Activated CD8-positive, alpha-beta T cell treated with anti-CD3 and anti-CD28 coated beads, Interleukin-2, amount 10 ng/mL, durations not matched to agents 7 days and 5 days (primary cell): Measurements from ENCODE around the gene RAPGEF4. TPM values are rescaled to one million over a fixed set of nuclear protein-coding genes. Genes with fewer than 3 reads are reported as not detected.

Source experiments
- ATAC-seq: fragments of 150-1000 bp; cut with Tn5 transposase; one replicate; pipeline ENCODE4 v1.10.0; 2021; ENCODE audit warnings: moderate library complexity
- CTCF ChIA-PET: fragments of 350-600 bp; sonication (Branson Sonifier 250); formaldehyde crosslinking; loops from one replicate; lab custom pipeline; 2021; ENCODE audit warnings: antibody characterized with exemption; lab: Charles Lee
- POLR2A ChIA-PET: fragments of 350-600 bp; sonication (Branson Sonifier 250); formaldehyde crosslinking; loops from one replicate; lab custom pipeline; 2021; ENCODE audit warnings: antibody characterized with exemption; lab: Charles Lee
- DNase-seq: peaks from one replicate; pipeline ENCODE4 v3.0.0-alpha.2; 2020
- H3K27ac Mint-ChIP-seq: one replicate; pipeline ENCODE4 v1.8.0; 2021; ENCODE audit warnings: mild to moderate bottlenecking, mixed read lengths
- H3K27me3 Mint-ChIP-seq: one replicate; pipeline ENCODE4 v1.8.0; 2021; ENCODE audit warnings: low read depth, mixed read lengths
- H3K36me3 Mint-ChIP-seq: one replicate; pipeline ENCODE4 v1.8.0; 2021; ENCODE audit warnings: low read depth, mixed read lengths
- H3K4me1 Mint-ChIP-seq: one replicate; pipeline ENCODE4 v1.8.0; 2021; ENCODE audit warnings: low read depth, mixed read lengths
- H3K4me3 Mint-ChIP-seq: one replicate; pipeline ENCODE4 v1.8.0; 2021; ENCODE audit warnings: mild to moderate bottlenecking, mixed read lengths
- H3K9me3 Mint-ChIP-seq: one replicate; pipeline ENCODE4 v1.8.0; 2022; ENCODE audit warnings: mixed read lengths; ENCODE audit not compliant: insufficient read depth
- total RNA-seq, 2 experiments: library from RNA; stranded (reverse); gene quantifications; one replicate each; pipeline ENCODE4 v1.2.3, GENCODE V29; 2021

Gene RAPGEF4
- total RNA-seq, 2 experiments from 2014 or later: 0.63 to 0.97 TPM

- POLR2A ChIA-PET: no interaction called here
- DNase-seq (no peak), ATAC-seq (no peak)
- peaks cover 12% of the 10 kb centered on the region for H3K4me1 Mint-ChIP-seq
- CTCF ChIA-PET: no interaction called here
- H3K27ac Mint-ChIP-seq: no peak overlapping the region
- H3K9me3 Mint-ChIP-seq: no peaks in the 10 kb centered on the region
- no peak overlapping the region for H3K4me3 Mint-ChIP-seq
- H3K27me3 Mint-ChIP-seq: no peaks in the 10 kb centered on the region
- H3K36me3 Mint-ChIP-seq: no peaks in the 10 kb centered on the region
Measured at GRCh38 chr2:172968061-172968469, 232.4 kb downstream of the RAPGEF4 start.

DNA sequence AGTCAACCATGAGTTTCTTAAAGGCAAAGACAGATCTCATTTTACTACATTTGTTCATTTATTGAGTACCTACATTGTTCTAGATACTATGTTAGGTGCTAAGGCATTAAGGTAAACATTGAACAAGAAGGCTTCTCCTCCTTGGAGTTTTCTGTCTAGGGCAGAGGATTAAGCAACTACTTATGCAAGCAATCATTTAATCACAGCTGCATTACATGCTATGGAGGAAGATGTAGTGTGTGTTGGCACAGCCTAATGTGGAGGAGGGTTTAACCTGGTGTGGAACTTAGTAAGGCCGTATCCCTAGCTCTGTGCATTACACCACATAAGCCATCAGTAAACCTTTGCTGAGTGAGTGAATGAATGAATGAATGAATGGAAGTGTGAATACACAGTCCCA lies 233.5 kb downstream of the RAPGEF4 start:
- CTCF ChIA-PET: no interaction called here
- POLR2A ChIA-PET: interaction anchor here (0.6 kb wide), 1 partner anchor 511 kb away, joined by 3 read pairs; no protein-coding TSS in a partner anchor

DNA sequence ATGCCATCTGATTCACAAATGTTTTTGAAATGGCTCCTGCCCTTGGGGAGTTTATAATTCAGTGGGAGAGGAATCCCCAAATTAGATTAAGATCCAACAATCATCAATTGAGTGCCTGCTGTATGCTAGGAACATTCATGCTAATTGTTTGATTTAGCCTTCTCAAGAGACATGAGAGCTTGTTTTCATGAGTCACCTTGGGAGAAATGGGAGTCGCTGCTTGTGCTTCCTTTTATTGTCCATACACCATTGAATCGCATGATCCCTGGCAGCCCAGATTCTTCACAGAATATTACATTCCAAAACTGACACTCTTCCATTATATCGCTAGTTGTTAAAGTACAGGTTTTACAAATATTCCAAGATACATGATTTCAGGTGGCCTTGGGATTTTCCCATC lies 234.0 kb downstream of the RAPGEF4 start:
- ChIA-PET POLR2A (no interaction called here), CTCF (interaction anchor here (0.7 to 2.0 kb wide), 2 partner anchors 12 to 38 kb away, joined by 4 to 14 read pairs; no protein-coding TSS in a partner anchor)
- H3K4me1 Mint-ChIP-seq: peaks cover 11% of the 10 kb centered on the region
- no peak overlapping the region for H3K4me3 Mint-ChIP-seq
- DNase-seq (no peak), ATAC-seq (no peak)
- no peak overlapping the region for H3K27ac Mint-ChIP-seq
- H3K36me3 Mint-ChIP-seq: no peaks in the 10 kb centered on the region
- H3K27me3 Mint-ChIP-seq: peaks cover 4% of the 10 kb centered on the region
- H3K9me3 Mint-ChIP-seq: no peaks in the 10 kb centered on the region

More for the DNA sequence above, 233.5 kb downstream of the RAPGEF4 start:
- no peaks in the 10 kb centered on the region for H3K36me3 Mint-ChIP-seq
- ATAC-seq (no peak), DNase-seq (no peak)
- H3K27me3 Mint-ChIP-seq: peaks cover 4% of the 10 kb centered on the region
- H3K4me1 Mint-ChIP-seq: peaks cover 11% of the 10 kb centered on the region
- no peak overlapping the region for H3K27ac Mint-ChIP-seq
- no peak overlapping the region for H3K4me3 Mint-ChIP-seq
- H3K9me3 Mint-ChIP-seq: no peaks in the 10 kb centered on the region

DNA sequence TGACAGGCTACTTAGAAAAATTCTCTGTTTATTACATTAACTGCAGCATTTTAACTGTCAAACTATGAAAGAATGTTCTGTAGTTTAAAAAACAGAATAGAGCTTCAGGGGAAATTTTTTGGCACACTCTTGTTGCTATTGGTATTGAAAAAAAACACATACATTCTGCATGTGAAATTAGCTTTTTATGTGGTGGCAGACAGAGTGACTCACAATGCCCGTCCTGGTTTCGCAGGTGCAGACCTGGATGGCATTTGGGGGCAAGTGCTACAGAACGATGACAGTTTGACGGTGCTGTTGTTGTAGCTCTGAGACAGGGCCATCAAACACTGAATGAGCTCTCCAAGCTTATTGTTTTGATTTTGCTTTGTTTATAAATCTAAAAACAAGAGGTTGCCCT lies 235.0 kb downstream of the RAPGEF4 start:
- DNase-seq (peak; percentile 42), ATAC-seq (peak; percentile 82)
- ChIA-PET CTCF (interaction anchor here (0.6 to 3.6 kb wide), 10 partner anchors 9 to 454 kb away, joined by 3 to 14 read pairs (median 4); no protein-coding TSS in a partner anchor), POLR2A (interaction anchor here (0.6 to 0.8 kb wide), 6 partner anchors 26 to 1627 kb away, joined by 3 to 10 read pairs (median 4); partner anchors contain the start of gene WIPF1)
- Mint-ChIP-seq H3K9me3 (no peaks in the 10 kb centered on the region), H3K4me3 (no peak overlapping the region), H3K36me3 (no peaks in the 10 kb centered on the region), H3K27me3 (peaks cover 8% of the 10 kb centered on the region), H3K4me1 (peaks cover 11% of the 10 kb centered on the region), H3K27ac (no peak overlapping the region)

- POLR2A ChIA-PET: interaction anchor here (0.7 kb wide), 1 partner anchor 36 kb away, joined by 3 read pairs; no protein-coding TSS in a partner anchor
- H3K4me1 Mint-ChIP-seq: peaks cover 11% of the 10 kb centered on the region
- H3K27me3 Mint-ChIP-seq: peaks cover 14% of the 10 kb centered on the region
- ATAC-seq: peak; percentile 61
- H3K9me3 Mint-ChIP-seq: no peaks in the 10 kb centered on the region
- no peak overlapping the region for H3K27ac Mint-ChIP-seq
- CTCF ChIA-PET: interaction anchor here (0.8 to 3.6 kb wide), 10 partner anchors 10 to 238 kb away, joined by 3 to 13 read pairs (median 4); no protein-coding TSS in a partner anchor
- H3K4me3 Mint-ChIP-seq: no peak overlapping the region
- DNase-seq: peak; percentile 62
- no peaks in the 10 kb centered on the region for H3K36me3 Mint-ChIP-seq
Measured at GRCh38 chr2:172972005-172972619, 236.5 kb downstream of the RAPGEF4 start.

- ATAC-seq: no peak
- Mint-ChIP-seq H3K27ac (no peak overlapping the region), H3K9me3 (no peaks in the 10 kb centered on the region), H3K36me3 (no peaks in the 10 kb centered on the region), H3K27me3 (peaks cover 14% of the 10 kb centered on the region), H3K4me3 (no peak overlapping the region), H3K4me1 (peaks cover 21% of the 10 kb centered on the region)
- CTCF ChIA-PET: interaction anchor here (1.5 kb wide), 1 partner anchor 43 kb away, joined by 5 read pairs; no protein-coding TSS in a partner anchor
- no peak for DNase-seq
- POLR2A ChIA-PET: no interaction called here
Measured at GRCh38 chr2:172974762-172975161, 239.1 kb downstream of the RAPGEF4 start.

DNA sequence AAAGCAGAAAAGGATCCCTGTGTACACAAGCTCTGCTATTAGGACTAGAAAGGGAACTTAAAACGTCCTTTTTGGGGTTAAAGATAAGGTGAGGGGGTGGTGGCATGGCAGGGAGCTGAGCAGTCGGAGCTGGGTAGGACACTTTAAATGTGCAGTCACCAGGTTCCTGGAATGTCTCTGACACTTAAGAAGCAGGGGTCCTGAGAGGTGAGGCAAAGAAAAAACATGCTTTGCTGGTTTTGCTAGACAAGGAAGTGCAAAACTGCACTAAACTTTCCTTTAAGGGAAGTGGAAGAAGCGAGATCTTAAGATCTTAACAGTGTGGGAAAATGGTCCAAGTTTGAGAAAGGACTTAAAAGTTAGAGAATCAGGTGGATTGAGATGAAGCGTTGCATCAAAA lies 240.5 kb downstream of the RAPGEF4 start:
- ATAC-seq (no peak), DNase-seq (no peak)
- Mint-ChIP-seq H3K9me3 (no peaks in the 10 kb centered on the region), H3K4me3 (no peak overlapping the region), H3K27me3 (peaks cover 19% of the 10 kb centered on the region), H3K27ac (no peak overlapping the region), H3K36me3 (no peaks in the 10 kb centered on the region), H3K4me1 (peaks cover 11% of the 10 kb centered on the region)
- POLR2A ChIA-PET: no interaction called here
- CTCF ChIA-PET: interaction anchor here (1.2 kb wide), 2 partner anchors 9 kb away, joined by 3 to 4 read pairs; no protein-coding TSS in a partner anchor

- CTCF ChIA-PET: interaction anchor here (0.9 to 1.2 kb wide), 3 partner anchors 9 to 44 kb away, joined by 3 to 4 read pairs (median 3); no protein-coding TSS in a partner anchor
- peaks cover 19% of the 10 kb centered on the region for H3K27me3 Mint-ChIP-seq
- POLR2A ChIA-PET: no interaction called here
Measured at GRCh38 chr2:172976816-172977215, 241.2 kb downstream of the RAPGEF4 start.

GRCh38 chr2:172977270-172978062 lies 241.8 kb downstream of the RAPGEF4 start:
- DNase-seq (no peak), ATAC-seq (no peak)
- CTCF ChIA-PET: interaction anchor here (0.9 to 1.4 kb wide), 5 partner anchors 8 to 52 kb away, joined by 3 to 10 read pairs (median 3); no protein-coding TSS in a partner anchor
- no peaks in the 10 kb centered on the region for H3K36me3 Mint-ChIP-seq
- H3K9me3 Mint-ChIP-seq: no peaks in the 10 kb centered on the region
- H3K4me3 Mint-ChIP-seq: no peak overlapping the region
- POLR2A ChIA-PET: no interaction called here
- H3K27ac Mint-ChIP-seq: no peak overlapping the region
- peaks cover 19% of the 10 kb centered on the region for H3K27me3 Mint-ChIP-seq
- H3K4me1 Mint-ChIP-seq: peaks cover 10% of the 10 kb centered on the region

More at GRCh38 chr2:172976816-172977215, 241.2 kb downstream of the RAPGEF4 start:
- ATAC-seq (no peak), DNase-seq (no peak)
- Mint-ChIP-seq H3K4me1 (peaks cover 10% of the 10 kb centered on the region), H3K36me3 (no peaks in the 10 kb centered on the region), H3K27ac (no peak overlapping the region), H3K4me3 (no peak overlapping the region), H3K9me3 (no peaks in the 10 kb centered on the region)

GRCh38 chr2:172978063-172978383 lies 242.4 kb downstream of the RAPGEF4 start:
- ChIA-PET CTCF (interaction anchor here (1.3 to 1.4 kb wide), 2 partner anchors 49 to 51 kb away, joined by 3 to 10 read pairs; no protein-coding TSS in a partner anchor), POLR2A (no interaction called here)
- no peaks in the 10 kb centered on the region for H3K36me3 Mint-ChIP-seq
- DNase-seq: no peak
- H3K27me3 Mint-ChIP-seq: peaks cover 19% of the 10 kb centered on the region
- no peak overlapping the region for H3K4me3 Mint-ChIP-seq
- no peak for ATAC-seq
- H3K4me1 Mint-ChIP-seq: peaks cover 10% of the 10 kb centered on the region
- H3K27ac Mint-ChIP-seq: no peak overlapping the region
- no peaks in the 10 kb centered on the region for H3K9me3 Mint-ChIP-seq

- no peaks in the 10 kb centered on the region for H3K9me3 Mint-ChIP-seq
- ATAC-seq (no peak), DNase-seq (no peak)
- H3K36me3 Mint-ChIP-seq: no peaks in the 10 kb centered on the region
- no peak overlapping the region for H3K27ac Mint-ChIP-seq
- CTCF ChIA-PET: interaction anchor here (1.1 to 1.7 kb wide), 4 partner anchors 9 to 225 kb away, joined by 3 to 6 read pairs (median 4); no protein-coding TSS in a partner anchor
- peaks cover 3% of the 10 kb centered on the region for H3K27me3 Mint-ChIP-seq
- POLR2A ChIA-PET: no interaction called here
- peaks cover 5% of the 10 kb centered on the region for H3K4me1 Mint-ChIP-seq
- H3K4me3 Mint-ChIP-seq: no peak overlapping the region
Measured at GRCh38 chr2:172985139-172985892, 249.7 kb downstream of the RAPGEF4 start.
